ENCODE data around the gene BTF3L4.
"Not testable (repeated sequence)": the region's sequence is repeated elsewhere in the genome, so short reads cannot be mapped to it uniquely, and the experiment has no call there.

GRCh38 chr1:52028839-52029238 lies 27.3 kb upstream of the BTF3L4 start:
- TF ChIP-seq CTCF, EZH2phosphoT487 (IDR thresholded peaks at IDR 0.05; ENCODE audit: low read length): not testable (repeated sequence)

Data from MM.1S (cell line).